HG03066 (cell line): ENCODE measurements around the gene FNBP1.

ENCODE experiments used
- ATAC-seq: cut with Tn5 transposase; IDR thresholded peaks from one replicate; pipeline ENCODE4 v1.9.1; 2021; ENCODE audit warnings: low read depth; ENCODE audit not compliant: unreplicated experiment

The FNBP1 gene

GRCh38 chr9:130049431-130050210 lies 6.6 kb upstream of the FNBP1 start:
- ATAC-seq, result no peak

- ATAC-seq, result no peak
Observed at GRCh38 chr9:130045725-130046450, 2.9 kb upstream of the FNBP1 start.

GRCh38 chr9:130043654-130044623 lies 950 bp upstream of the FNBP1 start:
- ATAC-seq, result no peak

- ATAC-seq, result no peak
Observed at GRCh38 chr9:130042406-130042884, 544 bp downstream of the FNBP1 start.

- ATAC-seq, result no peak
Observed at GRCh38 chr9:130041648-130042405, 1.2 kb downstream of the FNBP1 start.

GRCh38 chr9:130040984-130041647 lies 1.9 kb downstream of the FNBP1 start:
- no peak for ATAC-seq

- ATAC-seq, result no peak
Observed at GRCh38 chr9:130039528-130040147, 3.4 kb downstream of the FNBP1 start.

- ATAC-seq, result no peak
Observed at GRCh38 chr9:130036099-130036498, 6.9 kb downstream of the FNBP1 start.

GRCh38 chr9:130034570-130034969 lies 8.4 kb downstream of the FNBP1 start:
- no peak for ATAC-seq

- no peak for ATAC-seq
Observed at GRCh38 chr9:130030651-130031127, 12.3 kb downstream of the FNBP1 start.

GRCh38 chr9:130029223-130029973 lies 13.6 kb downstream of the FNBP1 start:
- no peak for ATAC-seq

GRCh38 chr9:130028493-130029222 lies 14.3 kb downstream of the FNBP1 start:
- ATAC-seq, result no peak

GRCh38 chr9:130027533-130028365 lies 15.2 kb downstream of the FNBP1 start:
- ATAC-seq, result no peak

- no peak for ATAC-seq
Observed at GRCh38 chr9:130026583-130027340, 16.2 kb downstream of the FNBP1 start.

GRCh38 chr9:130024597-130024994 lies 18.4 kb downstream of the FNBP1 start:
- ATAC-seq, result no peak
